GM18511 (cell line): ENCODE data around the gene ANKRD26.
"Not testable (repeated sequence)": the region's sequence is repeated elsewhere in the genome, so short reads cannot be mapped to it uniquely, and the experiment has no call there.

ENCODE experiments used
- ATAC-seq: cut with Tn5 transposase; IDR thresholded peaks from one replicate; pipeline ENCODE4 v1.9.1; 2021; ENCODE audit warnings: mild to moderate bottlenecking, moderate library complexity; ENCODE audit not compliant: unreplicated experiment

ANKRD26 gene

DNA sequence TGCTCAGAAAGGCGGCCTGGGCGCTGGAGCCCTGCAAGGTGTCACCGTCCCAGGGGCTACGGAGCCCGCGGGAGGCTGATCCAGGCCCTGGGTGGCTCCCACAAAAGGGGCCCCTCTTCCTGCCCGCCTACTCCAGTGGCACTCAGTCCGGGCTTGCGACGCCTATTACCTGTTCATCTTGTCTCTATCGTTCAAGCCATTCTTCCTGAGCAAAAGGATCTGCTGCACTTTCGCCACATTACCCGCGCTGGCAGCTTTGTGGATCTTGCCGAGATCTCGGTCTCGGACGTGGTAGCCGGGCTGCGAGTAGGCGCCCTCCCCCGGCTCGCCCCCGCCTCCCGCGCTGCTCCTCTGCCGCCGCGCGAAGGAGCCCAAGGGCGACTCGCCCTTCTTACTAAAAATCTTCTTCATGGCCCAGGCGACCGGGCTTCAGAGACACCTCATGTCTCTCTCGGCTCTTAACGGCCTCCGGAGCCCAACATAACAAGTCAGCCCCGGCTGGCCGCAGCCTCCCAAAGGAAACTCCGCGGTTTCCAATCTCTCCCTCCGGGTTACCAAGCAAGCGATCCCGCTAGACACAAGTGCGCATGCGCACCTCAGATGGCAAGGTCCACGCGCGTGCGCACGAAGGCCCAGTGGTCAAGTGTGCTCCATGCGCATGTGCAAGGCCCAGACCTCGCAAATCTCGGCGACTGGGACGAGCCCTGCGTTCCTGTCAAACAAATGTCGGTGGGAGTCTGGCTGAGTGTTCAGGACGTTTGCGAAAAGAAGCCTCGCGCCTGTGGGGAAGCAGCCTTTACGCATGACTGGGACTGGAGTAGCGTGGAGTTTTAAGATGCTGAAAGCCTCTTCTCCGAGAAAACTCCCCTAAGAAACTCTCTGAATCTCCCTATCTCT is at the start of gene ANKRD26:
Gene ANKRD26 (minus strand): TSS at position 579 of the 897 bp plus-strand sequence. CDS start 168 bp downstream, at position 411.
- peak; percentile 84 for ATAC-seq

DNA sequence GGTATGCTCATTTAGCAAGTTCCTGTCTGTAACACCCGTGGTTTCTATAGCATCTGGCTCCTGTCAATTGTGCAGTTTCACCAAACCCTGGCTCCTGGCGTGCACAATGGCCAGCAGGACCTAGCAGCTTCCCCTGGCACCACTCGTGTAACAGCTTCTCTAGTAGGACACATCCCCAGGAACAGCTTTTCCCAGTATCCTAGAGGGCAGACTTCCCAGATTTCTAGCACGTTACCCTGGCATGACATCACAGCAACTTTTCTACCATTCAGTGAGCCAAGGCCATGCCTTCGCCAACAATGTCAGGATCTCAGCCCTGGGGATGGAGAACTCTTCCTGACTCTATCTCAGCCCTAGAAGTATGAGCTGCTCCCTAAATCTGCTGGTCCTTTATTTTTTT is 47.4 kb upstream of the ANKRD26 start:
- no peak for ATAC-seq

DNA sequence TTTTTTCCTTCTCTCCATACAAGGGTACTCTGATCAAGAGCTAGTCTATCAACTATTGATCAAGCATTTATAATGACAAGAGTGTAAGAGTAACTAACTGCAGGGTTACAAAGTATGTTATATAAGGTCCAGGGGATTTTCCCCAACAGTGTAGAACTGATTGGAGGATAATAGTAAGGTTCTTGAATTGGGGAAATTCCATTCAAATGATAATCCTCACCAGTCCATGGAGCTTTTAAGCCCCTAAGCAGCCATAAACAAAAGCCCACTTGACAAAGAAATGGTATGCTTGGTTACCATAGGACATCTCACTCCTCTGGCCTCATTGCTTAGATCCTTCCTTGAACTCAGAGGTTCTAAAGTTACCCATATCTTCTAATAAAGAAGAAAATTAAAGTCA is 45.6 kb upstream of the ANKRD26 start:
- no peak for ATAC-seq

DNA sequence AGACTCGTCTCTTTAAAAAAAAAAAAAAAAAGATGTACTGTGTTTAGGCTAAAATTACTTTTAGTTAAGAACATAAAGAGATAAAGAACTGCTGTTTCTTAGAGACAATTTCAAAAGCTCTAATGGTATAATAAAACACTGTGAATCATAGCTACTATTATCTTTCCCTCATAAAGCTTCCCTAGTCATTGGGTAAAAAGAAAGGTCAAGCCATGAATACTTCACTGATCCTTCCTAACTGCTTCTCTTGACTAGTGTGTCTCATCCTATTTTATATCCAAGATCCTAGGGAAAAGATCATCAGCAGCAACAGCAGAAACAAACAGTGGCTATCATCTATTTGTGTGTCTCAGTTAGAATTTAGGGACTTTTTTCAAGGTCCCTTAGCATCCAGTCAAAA is 43.4 kb upstream of the ANKRD26 start:
- ATAC-seq = no peak

DNA sequence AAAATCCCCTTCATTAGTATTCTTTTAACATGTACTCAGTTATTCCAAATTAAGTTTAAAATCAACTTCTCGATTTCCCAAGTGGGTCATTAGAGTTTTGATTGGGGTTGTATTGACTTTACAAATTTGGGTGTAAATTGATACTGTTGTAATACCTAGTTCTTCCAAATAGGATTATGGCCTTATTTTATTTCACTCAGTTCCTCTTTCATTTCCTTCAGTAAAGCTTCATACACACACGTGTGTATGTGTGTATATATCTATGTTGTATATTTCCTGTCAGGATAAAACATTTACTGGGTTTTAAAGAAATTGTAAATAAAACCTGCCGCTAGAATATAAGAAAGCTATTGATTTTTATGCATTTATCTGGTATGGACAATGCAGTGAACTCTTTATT is 38.0 kb upstream of the ANKRD26 start:
- no peak for ATAC-seq

DNA sequence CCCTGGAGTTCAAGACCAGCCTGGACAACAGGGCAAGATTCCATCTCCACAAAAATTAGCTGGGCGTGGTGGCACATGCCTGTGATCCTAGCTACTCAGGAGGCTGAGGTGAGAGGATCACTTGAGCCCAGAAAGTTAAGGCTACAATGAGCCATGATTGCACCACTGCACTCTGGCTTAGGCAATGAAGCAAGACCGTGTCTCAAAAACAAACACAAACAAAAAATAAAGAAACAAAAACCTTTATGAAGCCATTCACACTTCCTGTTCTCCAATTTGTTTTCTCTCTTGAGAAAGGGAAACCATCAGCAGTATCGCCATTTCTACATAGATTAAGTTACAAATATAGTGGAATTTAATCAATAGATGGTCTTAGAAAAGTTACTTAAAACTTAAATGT is 34.1 kb upstream of the ANKRD26 start:
- ATAC-seq = no peak

DNA sequence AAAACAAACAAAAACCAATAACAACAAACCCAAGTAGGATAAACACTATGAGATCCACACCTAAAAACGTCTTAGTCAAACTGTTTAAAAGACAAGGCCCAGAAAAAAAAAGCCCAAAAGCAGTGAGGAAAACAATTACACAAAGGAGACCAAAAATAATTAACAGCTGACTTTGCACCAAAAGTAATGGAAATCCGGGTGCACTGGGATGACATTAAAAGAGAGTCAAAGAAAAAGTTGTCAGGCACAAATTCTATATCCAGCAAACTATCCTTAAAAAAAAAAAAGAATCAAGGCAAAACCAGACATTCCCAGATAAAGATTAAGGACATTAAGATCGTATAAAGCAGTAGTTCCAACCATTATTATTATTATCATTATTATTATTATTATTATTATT is 7.9 kb upstream of the ANKRD26 start:
- ATAC-seq = no peak

DNA sequence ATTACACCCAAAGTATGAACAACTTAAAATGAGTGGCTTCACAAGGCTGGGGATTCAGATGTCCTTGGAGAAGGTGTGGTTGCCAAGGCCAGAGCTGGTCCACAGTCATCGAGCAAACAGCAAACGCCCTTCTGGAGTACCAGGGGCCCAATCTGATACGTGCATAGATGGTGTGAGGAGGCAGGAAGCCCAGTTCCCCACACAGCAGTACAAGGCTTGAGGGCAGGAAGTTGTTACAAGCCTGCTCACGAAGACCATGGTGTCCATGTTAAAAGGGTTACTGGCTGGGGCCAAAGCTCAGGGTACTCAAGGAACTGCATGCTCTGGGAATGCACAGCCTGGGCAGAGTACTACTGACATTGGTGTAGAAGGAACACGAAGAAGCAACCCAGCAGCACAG is 4.6 kb upstream of the ANKRD26 start:
- no peak for ATAC-seq

DNA sequence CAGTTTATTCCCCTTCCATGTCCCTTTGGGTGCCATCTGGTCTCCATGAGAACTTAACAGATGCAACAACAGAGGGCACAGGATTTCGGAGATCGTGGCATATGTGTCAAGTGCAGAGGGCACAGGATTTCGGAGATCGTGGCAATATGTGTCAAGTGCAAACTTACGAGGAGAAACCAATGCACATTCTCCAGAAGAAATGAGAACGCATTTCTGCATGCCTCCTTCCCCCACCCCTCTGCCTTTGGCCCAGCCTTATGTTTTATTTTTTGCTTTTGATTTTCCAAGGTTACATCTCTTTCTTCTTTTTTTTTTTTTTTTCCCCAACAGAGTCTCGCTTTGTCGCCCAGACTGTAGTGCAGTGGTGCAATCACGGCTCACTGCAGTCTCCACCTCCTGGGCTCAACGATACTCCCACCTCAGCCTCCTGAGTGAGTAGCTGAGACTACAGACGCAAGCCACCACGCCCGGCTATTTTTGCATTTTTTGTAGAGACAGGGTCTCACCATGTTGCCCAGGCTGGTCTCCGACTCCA is 586 bp upstream of the ANKRD26 start:
- peak; percentile 17 for ATAC-seq

DNA sequence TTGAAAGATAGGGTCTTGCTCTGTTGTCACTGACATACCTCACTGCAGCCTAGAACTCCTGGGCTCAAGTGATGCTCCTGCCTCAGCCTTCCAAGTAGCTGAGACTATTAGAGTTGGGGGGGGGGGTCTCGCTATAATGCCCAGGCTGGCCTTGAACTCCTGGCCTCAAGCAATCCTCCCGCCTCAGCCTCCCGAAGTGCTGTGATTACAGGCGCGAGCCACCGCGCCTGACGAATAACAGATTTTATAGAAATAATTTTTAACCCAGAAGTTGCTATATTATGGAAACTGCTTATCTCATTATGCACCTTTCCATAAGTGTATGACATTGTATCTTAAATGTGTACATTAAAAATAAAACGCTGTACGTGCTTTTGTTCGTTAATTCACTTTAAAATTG is 846 bp downstream of the ANKRD26 start:
- ATAC-seq = no peak

DNA sequence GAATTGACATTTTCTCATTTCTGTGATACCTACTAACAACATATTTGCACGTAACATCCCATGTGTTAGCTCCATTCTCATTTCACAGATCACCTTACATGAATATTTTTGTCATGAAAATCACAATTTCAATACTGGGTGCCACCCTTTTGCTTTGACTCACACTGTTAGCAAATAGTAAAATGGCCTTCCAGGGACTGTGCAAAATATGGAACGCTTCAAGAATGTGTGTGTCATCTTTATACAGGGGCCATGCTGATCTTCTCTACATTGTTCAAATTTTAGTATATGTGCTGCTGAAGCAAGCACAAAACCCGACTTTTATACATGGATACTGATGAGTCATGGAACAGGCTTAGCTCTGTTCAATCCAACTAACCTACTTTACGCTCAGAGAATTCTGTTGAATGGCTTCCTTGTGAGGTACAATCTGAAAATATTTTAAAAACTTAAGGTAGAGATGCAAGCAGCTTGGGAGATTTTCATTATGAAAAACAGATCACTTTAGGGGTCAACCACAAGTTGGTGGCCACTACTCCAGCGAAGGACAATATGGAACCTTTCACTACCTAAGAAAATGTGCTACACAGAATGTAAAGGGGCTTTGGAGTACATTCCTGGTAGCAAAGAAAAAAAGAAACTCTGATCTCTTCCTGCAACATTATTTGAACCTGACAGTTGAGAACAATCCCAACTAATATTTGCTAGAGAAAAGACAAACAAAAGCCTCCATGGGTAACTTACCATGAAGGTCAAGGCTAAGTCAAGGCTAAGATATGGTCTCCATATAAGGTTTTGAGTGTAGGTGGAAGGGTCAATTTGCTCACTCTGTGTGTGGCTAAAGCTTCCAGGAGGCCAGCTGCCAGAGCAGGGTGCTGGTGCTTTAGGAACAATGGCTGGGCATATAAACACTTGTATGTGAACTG is 11.9 kb downstream of the ANKRD26 start:
- ATAC-seq = no peak

DNA sequence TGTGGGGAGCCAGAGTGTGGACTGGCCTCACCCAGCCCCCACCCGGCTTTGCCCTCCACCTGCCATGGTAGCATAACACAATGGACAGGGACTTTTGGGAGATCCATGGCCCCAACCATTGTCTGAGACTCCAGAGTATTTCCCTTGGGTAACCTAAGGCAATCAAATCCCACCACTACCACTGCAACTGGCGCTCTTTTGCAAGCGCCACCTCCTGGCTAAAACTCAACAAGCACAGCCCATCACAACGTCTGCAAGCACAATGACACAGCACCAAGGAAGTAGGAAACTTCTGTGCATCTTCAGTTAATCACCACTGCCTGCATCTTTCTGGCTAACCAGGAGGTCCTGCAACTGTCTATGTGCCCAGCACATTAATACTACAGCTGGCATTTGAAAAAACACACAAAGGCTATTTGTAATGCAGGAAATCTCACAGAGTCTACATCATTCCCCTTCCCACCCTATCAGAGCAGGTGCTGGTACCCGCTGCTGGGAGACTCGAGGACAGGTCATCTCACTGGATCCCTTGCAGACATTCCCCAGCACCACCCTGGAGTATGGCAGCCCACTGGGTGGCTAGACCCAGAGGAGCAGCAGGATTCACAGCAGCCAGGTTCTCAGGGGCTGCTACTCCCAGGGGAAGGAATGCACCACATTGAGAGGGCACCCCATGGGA is 27.7 kb downstream of the ANKRD26 start:
- no peak for ATAC-seq

DNA sequence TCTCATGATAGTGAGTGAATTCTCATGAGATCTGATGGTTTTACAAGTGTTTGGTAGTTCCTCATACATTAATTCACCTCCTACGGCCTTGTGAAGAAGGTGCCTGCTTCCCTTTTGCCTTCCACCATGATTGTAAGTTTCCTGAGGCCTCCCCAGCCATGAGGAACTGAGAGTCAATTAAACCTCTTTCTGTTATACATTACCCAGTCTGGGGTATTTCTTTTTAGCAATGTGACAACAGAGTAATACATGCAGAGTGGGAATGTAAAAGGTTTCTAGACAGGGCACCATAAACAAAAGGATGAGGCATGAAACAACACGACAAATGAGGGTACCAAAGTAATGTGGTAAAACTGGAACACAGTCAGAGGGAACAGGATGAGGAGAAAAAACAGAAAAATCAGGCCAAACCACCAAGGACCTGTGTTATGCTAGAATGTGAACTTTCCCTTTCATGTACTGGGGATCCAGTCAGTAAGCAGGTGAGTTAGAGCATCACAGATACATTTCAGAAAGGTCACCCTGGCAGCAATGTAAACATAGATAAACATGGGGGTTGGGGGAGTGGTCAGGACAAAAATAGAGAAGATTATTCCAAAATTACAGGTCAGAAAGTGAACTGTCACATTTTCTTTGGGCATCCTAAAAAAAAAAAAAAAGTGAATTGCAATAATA is 31.9 kb downstream of the ANKRD26 start:
- ATAC-seq = no peak

DNA sequence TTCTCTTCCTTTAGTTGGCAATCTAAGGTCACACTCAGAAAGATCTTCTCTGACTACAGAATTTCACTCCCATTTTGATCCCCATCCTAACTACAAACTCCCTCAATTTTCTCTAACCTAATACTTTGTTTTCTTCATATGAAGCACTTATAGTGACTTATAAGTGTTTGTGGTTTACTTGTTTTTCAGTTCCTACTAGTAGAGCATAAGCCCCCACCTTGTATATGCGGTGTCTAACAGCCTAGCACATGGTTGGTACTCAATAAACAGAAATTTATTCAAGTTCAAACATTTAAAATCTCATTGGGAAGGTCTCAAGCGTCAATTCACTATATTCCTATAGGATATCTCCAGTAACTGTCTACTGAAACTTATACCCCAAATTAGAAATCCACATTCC is 35.2 kb downstream of the ANKRD26 start:
- ATAC-seq = peak; percentile 59

DNA sequence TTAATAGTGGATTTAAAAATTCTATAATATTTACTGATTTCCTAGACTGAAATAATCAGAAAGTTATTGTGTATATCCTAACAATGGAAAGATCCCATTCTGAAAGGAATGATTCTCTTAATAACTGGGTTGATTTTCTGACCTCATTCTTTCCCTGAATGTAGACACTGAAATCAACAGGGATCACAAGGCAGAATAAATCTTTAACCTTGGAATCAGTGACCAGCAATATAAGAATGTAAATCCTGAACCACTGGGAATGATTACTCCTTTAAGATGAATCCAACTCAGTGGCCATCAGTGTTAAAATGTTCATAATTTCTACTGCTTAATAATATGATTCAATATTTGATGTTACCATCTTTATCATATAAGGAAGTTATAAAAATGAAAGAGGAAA is 47.6 kb downstream of the ANKRD26 start:
- no peak for ATAC-seq

DNA sequence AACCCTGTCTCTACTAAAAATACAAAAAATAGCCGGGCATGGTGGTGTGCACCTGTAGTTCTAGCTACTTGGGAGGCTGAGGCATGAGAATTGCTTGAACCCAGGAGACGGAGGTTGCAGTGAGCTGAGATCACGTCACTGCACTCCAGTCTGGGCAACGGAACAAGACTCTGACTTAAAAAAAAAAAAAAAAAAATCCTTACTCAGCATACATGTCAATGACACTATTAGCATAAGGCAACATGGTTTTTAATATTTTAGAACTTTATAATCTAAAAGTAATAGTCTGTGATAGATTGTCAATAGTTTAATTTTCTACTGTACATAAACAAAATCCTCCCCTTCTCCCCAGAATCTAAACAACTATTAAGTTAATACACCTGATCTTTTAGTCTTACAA is 55.0 kb downstream of the ANKRD26 start:
- ATAC-seq = not testable (repeated sequence)

DNA sequence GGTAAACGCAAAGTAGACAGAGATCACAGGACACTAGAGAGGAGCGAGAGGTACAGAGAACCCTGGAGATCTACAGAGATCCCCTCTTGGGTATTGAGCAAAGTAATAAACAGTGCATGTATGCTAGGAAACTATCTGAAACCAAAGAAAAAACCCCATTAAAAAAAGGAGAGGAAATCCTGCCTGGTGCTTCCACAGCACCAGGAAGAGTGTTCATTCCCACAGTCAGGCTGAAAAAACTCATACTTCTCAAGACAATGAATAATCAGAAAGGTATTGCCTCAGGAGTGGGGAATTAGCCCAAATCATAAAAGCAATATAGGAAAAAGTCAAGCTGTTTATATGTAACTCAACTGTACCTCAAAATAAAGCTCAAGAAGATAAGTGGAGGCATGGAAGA is 59.1 kb downstream of the ANKRD26 start:
- ATAC-seq = no peak

DNA sequence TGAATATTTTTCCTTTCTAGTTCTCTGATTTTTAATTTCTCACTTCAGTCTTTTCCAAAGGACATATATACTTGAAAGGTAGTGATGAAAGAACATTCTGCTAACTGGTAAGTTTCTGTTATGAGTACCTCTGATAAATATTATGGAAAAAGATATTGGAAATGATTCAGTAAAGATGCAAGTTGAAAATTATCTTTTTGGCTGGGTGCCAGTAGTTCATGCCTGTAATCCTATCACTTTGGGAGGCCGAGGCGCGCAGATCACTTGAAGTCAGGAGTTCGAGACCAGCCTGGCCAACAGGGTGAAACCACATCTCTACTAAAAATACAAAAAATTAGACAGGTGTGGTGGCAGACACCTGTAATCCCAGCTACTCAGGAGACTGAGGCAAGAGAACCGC is 62.1 kb downstream of the ANKRD26 start:
- ATAC-seq = no peak

DNA sequence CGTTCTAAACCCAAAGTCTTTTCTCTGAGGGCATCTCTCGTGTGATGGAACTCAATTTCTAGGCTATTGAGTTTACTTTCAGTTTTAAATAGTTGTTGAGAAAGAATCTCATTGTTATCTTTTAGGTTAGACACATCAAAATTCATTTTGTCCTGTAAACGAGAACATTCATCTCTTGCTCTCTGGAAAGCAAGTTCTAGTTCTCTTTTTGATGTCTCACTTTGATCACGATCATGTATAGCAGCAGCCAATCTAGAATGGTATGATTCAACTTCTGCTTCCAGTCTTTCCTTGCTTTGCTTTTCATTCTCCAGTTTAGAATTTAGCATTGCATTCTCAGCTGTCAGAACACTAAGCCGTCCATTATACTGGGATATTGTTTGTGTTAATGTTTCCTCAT is 65.1 kb downstream of the ANKRD26 start:
- ATAC-seq = no peak

DNA sequence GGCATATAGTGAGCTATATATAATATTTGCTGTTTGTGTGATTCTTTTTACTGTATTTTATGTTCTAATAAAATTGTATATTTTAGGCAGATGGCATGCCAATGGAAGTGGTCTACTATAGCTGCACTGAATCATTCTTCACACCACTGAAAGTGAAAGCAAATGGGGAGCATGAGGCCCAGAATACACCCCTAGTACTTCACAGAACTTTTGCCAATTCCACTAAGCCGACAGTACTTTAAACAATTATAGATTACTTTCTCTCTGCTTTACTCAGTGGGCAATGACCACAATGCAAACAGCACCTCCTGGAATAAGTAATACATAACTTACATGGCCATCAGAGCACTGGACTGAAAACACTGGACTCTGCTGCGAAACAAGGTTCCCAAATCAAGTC is 70.2 kb downstream of the ANKRD26 start:
- no peak for ATAC-seq
